Stimulated activated naive CD4-positive, alpha-beta T cell treated with Interleukin-2 at 50 U/mL for 16 hours (primary cell): Measurements from ENCODE around the gene CACNA1S.

Experiments used
- DNase-seq: peaks from one replicate; lab custom pipeline; 2025; lab: John Stamatoyannopoulos, UW

CACNA1S gene

DNA sequence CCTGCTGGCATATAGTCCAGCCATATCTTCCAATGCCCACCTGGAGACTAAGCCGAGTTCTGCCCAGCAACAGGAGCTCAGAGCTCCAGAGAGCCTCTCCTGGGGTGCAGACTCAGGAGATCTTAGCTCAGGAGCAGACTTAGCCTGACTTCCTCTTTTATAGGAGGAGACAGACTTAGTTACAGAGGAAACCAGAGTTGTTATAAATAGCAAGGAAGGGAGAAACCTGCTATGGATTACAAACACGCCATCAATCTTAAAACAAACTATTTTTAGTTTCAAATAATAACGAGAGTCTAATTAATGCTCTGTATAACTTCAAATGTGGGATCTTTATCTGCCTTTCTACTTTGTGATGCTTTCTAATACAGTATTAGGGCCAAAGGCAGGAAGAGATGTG lies 85.4 kb downstream of the CACNA1S start:
- DNase-seq, result no peak

DNA sequence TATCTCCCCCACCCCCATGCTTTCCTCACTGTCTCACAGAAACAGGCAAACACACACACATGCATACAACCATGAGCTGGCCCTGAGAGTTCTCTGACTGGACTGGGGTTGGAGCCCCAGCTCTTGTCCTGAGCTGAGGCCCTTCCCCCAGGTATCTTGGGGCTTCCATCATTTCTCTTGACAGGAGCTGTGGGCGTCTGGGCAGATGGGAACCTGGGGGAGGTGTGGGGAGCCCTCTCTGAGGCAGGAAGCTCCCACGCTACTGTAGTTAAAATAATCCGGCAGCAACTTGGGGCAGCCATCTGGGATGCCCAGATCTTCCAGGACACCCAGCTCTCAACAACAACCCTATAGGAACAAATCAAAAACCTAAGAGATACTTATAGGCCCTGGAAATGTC lies 86.0 kb downstream of the CACNA1S start:
- no peak for DNase-seq

DNA sequence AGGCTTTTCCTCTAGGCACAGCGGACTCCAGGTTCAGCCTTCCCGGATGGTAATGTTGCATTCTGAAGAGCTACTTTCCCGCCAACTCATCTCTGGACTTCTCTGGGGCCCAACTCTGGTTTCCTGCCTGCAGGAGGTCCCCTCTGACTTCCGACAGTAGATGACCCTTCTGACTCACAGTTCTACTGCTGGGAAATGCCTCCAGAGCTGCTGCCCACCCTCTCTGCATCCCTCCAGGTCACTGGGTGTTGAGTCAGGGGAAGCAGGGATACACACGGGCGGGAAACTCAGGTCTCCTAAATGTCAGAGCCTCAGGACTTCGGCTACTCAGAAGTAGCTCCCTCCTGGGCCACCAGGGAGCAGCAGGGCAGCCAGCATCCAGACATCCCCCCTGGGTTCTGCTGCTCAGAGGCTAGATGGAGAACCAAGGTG lies 86.6 kb downstream of the CACNA1S start:
- no peak for DNase-seq

DNA sequence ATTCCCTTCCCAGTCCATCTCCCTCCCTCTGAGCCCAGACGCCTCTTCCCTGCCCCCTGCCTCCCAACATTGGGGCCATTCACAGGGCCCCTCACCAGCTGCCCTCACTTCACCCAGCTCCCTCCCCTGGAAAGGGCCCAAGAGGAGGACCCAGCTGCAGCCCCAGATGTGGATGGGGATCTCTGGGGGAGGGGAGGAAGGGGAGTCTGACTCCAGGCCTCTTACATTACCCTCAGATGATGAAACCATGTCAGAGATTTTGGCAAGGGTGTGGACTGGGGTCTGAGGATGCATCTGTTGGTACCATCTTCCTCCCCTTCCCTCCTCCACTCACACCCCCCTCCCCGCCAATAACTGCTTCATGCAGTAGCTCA lies 87.6 kb downstream of the CACNA1S start:
- DNase-seq, result no peak

DNA sequence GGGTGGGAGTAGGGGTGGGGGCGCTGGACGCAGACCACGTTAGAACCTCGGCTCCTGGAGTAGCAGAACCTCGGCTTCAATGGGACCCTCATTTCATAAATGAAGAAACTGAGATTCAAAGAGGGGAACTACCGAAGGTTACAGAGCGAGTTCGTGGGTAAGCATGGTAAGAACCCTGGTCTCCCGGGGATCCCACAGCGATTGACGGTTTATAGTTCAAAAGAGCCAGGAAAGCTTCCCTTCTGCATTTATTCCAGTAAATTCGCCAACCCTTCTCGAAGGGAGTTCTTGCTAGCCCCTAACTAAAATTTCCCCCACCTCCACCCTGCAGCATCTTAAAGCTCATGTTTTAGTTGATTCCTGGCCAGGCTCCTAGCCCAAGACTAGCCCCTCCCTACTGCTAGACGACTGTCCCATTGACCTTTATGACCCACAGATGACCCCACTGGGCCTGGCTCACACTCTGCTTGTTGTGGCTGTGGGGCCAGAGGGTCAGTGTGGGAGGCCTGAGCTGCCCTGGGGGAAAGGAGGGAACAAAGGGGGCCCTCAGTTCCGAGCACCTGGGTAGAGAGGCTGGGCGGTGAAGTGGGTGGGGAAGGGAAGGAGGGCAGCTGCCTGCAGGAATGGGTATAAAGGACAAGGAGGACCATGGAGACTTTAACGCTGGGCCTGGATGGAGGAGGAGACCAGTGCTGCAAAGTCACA lies 88.2 kb downstream of the CACNA1S start:
- no peak for DNase-seq

DNA sequence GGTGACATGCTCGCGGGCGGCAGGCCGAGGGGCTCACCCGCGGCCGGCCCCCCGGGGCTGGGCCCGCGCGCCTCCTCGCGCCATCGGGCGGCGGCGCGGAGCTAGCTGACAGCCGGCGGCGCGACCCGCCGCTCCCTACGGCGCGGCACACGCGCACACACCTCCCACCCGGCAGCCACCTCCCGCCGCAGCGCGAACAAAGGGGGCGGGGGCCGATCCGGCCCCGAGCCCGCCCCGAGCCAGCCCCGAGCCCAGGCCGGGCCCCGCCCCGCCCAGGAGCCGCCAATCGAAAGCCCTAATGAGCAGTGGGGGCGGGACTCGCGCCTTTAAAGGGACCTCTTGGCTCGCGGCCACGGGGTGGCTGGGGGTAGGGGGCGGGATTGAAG lies 88.7 kb downstream of the CACNA1S start, which contains the start of gene KIF21B:
Gene KIF21B (minus strand): TSS at position 198 of the 386 bp plus-strand sequence. CDS start 331 bp downstream, outside the sequence.
- DNase-seq, result peak; percentile 89

DNA sequence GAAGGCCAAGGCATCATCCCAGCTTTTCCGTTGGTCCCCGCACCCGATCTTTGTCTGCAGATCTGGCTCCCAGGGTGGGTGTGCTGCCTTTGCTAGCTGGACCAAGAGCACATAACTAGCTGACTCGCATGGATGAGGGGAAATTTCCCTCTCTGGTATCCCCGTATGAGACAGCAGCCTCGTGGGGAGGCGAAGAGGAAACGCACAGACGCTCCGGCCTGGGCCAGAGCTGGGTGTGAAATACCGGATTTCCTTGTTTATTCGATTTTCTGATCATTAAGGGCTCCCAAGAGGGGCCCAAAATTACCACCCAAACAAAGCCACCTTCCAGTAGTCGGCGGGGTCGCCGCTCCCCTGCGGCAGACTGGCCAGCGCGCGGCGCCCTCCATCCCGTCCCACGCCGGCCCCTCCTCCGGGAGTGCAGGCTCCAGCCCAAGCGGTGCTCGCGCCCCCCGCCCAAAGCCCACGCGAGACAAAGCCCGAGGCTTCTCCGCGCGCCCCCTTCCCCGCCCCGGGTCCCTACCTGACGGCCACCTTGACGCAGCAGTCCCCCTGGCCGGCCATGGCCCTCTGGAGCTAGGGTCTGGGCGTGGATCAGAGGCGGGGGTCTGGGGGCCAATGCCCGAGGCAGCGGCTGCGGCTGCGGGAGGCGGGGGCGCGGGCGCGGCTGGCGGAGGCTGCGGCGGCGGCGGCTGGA lies 89.3 kb downstream of the CACNA1S start:
- peak; percentile 42 for DNase-seq

DNA sequence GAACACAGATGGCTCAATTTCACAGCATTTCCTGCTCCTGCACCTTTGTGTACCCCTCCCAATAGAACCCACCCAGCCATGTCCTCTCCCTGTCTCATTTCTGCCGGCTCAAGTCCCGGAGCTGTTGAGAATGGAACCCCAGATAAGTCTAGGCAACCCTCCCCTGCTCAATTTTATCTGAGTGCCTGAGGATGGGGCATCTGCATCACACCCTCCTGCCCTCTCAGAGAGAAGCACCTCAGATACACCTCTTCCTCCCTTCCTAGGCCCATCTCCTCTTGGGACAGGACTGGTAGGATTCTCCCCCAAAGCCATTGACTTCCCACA lies 89.8 kb downstream of the CACNA1S start:
- DNase-seq, result no peak

DNA sequence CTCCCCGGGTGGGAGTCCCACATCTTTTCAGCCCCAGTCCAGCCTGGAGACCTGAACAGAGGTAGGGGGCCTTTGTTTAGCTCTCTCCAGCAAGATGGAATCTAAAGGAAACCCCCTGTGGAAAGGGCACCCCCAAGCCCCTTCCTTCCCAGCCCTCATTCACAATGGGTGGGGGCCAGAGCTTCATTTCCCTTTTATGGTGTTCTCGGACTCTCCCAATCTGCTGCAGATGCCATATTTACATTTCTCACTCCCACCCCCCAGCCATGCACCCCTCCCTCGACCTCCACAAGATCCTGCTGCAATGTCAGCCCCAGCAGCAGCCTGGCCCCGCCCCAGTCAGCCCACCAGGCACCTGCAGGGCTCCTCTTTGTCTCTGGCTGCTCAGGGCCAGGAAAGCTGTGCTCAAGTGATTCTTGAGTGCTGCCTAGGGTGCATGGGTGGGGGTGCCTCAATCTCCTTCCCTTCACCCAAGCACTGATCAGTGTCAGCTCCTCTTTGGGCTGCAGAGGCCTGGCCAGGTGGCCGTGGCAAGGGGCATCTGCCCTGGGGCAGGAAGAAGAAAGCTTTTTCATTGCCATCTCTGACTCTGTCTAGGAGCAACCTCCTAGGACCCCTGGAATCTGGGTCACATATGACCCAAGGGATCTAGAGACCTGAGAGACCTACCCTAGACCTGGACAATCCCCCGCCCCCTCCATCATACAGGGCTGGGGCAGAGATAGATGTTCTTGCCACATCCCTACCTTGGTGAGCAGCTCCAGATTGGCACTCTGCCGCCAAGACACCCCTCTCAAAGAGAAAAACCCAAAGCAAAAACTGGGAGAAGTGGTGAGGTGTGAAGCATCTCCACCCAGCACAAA lies 90.4 kb downstream of the CACNA1S start:
- no peak for DNase-seq

DNA sequence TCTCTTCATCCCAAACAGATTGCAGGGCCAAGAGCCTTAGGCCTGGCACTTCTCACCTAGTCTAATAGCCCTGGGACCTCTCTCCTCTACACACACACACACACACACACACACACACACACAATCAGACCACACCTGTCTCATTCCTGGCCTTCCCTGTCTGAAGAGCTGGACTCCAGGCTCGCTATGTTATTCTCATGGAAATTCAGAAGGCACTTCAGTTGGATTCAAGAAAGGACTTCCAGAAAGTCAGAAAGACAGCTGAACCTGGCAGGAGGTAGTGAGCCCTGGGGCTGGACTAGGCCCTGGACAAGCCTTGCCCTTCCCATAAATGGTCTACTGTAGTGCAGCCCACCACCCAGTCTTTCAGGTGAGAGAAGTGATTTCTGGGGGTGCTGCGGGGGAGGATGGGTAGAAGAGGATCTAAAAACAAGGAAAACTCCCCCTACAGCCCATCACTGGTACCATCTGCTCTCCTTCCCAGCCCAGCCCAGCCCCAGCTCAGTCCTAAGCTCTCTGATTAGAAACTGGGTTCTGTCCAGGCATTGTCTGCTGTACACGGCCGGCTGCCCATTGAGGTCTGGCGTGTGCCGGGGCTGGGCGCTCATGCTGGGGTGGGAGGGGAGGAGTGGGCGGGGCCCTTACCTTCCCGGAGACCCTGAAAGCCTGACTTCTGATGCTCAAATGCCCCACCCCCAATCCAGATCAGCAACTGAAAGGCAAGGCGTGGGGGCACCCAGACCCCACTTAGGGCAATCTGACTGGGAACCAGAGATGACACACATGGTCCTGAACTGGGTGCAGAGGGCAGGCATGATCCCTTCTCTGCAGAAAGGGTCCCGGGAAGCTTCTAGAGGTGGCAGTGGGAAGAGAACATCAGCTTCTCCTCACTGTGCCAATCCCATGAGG lies 91.3 kb downstream of the CACNA1S start:
- DNase-seq, result peak; percentile 21

DNA sequence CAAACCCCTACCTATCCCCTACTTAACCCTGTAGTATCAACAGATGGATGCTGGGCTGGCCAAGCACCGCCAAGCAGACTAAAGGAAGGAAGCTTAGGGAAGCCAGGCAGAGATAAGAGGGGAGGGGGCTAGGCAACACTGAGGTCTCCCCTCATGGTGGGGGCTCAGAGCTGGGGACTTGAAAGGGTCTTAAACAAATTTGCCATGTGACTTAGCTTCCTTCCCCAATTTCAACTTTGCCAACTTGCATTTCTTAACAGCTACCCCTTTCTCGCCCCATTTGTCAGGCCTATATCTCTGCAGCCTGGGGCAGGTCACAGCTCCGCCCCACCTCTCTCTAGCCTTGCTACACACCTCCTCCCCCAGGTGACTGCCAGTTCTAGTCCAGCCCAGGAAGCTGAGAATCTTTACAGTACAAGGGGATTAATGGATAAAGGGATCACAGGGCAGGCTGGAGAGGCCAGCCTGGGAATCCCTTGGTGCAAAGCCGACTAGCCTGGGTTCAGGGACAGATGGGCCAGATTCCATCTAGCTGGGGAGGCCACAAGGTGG lies 92.1 kb downstream of the CACNA1S start:
- peak; percentile 18 for DNase-seq

DNA sequence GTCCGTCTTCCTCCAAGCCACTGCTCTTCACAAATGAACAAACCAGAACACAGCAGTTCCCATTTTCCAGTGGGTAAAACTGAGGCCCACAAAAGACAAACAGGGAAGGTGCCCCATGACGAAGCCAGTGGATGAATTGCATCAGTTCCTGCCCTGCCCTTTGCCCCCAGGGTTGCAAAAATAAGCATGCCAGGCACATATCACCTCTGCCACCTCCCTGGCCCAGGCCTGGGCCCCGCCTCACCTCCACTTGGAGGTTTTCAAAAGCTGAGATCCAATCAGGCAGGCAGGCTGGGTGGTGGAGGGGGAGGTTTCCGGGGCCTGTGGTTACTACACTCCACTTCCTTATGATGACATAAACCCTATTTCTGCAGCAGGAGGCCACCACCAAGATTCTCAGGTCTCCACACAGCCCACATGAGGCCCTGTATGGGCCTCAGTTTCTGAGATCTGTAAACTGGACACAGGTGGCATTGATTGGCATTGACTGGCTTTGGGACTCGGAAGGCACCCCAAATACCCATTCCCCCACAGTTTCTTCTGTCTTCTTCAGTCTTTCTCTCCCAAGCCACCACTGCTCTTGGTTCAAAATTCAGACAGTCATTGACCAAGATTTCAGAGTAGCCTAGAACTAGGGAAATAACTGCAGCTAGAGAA lies 92.8 kb downstream of the CACNA1S start:
- DNase-seq, result peak; percentile 87

DNA sequence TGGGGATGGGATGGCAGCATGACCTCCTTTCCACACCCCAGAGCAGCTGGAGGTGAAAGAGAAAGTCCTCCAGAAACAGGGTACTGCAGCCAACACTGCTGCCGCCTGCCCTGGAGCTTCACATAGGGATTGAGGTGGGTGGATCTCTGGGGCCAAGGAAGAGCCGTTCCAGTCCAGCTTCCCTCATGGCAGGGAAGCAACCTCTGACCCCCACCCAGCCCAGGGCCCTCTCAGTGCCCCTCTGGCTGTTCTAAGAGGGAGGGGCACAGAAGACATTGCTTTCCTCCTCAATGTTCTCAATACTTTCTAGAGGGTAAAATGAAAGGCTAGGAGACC lies 94.4 kb downstream of the CACNA1S start:
- no peak for DNase-seq

DNA sequence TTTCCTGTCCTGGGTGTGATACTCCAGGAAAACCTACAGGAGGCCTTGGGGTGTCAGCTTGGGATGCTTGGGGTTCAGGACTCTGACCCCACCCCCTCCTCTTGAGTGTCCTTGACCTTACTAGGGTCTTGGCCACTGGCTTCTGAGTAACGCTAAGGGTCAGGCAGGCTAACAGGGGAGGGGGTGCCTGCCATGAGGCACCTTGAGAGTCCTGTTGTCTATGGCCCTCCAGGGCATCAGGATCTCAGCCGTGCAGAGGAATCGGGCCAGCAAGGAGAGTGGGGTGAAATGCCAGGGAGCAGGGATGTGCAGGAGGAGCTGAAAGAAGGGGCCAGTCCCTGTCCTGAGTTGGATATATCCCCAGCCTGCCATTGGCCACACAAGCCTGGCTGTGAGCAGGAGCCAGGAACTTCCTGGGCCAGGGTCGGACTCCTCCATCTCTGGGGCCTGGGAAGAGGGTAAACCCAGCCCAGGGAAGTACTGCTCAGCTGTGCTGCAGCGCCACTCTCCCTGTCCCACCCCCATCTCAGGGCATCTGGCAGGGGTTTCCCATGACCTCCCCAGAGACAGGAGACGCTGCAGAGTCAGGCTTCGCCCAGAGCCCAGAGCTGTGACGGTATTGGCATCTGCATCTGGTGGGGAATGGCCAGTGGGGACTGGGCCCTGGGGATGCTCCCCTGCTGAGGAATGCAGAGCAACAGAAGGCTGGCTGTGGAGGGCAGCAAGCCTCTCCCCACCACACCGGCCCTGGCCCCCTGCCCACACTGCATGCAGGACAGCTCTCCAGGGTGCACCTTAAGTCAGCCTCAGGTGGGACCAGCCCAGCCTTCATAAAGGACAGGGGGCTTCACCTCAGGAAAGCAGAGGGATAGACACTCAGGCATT lies 95.0 kb downstream of the CACNA1S start:
- DNase-seq, result no peak

DNA sequence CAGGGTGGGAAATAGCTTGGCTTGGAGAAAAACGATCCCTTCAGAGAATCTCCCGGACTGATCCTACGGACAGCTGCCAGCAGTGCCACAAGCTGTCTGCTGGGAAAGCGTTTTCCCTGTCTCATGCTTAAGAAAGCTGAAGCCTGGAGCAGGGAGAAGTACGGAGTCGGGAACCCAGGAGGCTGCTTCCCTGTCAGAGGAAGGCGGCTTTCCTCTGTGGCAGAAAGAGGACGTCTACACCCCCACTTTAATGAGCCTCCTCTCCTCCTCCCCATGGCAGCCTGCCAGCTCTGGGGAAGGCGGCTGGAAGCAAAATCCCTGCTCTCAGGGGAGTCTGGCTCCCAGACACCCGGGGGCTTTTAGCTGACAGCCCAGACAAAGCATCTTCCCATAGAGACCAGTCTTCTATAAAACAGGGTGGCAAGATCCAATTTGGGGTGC lies 96.0 kb downstream of the CACNA1S start:
- no peak for DNase-seq

DNA sequence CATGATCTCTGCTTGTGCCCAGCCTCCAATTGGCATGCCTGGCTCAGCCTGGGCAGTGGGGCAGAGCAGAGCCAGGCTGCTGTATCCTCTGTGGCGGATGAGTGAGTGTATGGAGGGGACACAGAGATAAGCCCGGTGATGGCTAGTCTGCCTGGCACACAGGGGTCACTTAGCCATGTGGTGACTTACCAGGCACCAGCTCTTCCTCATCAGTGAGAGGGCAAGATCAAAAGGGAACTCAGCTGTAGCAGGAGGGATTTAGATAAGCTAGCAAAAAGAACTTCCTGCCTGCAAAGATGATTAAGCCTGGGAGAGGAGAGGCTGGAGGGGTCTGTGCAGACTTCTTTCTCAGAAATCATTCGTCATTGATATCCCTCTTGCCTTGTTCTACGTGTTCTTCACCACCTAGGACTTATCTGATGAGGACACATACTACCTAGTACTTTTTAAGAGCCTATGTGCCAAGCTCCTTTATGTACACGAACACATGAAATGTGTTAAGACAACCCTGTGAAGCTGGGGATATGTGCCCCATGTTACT lies 96.6 kb downstream of the CACNA1S start:
- DNase-seq, result no peak

DNA sequence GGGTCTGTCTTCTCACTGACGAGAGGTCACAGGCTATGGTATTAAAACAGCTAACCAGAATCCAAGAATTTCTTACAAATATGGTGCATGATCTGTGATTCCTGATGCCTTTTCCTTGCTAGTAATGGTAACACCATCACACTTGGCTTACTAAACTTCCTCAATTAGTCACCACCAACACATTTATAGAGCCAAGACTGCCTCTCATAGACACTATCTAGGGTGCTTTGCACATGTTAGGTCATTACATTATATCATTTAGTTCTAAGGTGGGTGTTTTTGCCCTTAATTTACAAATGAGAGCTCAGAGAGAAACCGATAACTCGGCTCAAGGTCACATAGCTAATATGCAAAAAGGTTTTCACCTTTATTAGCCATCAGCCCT lies 97.4 kb downstream of the CACNA1S start:
- no peak for DNase-seq

DNA sequence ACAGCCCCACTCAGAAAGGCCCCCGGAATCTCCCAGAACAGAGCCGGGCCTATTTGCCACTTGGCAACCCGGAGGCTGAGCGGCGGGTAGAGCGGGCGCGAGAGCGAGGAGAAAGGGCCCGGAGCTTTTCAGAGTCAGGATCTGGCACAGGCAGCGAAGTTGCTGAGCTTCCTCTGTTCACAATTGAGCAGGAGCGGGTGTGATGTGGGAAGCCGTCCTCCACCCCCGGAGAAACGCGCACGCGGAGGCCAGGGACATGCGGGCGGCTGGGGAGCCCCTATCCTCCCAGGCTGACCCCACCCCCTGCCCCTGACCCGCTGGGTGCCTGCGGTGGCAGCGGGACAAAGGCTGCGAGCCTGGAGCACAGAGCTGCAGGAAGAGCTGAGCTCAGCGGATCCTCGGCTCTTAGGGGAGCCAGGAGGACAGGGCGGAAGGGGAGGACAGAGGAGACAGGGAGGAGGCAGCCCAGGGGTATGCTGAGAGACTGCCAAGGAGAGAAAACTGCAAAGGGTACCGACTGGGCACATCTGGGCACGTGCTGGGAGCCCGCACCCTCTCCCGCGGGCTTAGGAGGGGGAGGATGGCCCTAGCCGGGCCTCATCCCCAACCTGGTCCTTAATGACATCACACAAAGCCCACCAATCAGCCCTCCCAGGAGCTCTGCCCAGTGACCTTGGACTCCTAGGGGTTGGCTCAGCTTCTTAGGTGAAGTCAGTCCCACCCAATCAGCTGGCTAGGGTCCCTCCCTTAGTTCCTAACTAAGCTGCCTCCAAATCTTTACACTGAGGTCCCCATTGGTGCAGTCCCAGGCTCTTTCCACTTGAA lies 98.0 kb downstream of the CACNA1S start:
- no peak for DNase-seq

DNA sequence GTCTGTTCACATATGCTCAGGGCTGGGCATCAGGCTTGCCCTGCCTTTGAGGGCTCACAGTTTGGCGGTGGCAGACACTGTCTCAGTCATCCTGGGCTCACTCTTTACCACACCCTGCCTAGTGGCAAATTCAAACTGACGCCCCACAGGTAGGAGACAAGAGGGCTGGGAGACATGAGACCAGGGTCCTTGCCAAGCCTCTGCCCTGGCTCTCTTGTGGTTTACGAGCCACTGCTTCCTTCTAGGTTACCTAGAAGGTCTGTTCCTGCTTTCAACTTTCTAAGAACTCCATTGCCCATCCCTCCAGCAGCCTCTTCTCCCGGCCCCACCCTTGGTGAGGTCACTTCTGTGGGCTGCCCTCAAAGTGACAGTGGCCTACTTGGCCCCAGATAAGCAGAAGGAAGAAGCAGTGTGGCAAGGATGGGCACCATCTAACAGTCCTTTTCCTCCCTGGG lies 99.2 kb downstream of the CACNA1S start:
- no peak for DNase-seq
